Nephron (organoid): ENCODE measurements around the gene VMP1.
"Not testable (repeated sequence)": the region's sequence is repeated elsewhere in the genome, so short reads cannot be mapped to it uniquely, and the experiment has no call there.

ENCODE experiments used
- H3K27ac Mint-ChIP-seq, 3 experiments: 2 replicates each; pipeline ENCODE4 v1.8.0; 2020; ENCODE audit warnings: mixed read lengths in 3 of 3, mild to moderate bottlenecking in 2 of 3, moderate library complexity in 1 of 3
- H3K27me3 Mint-ChIP-seq: 2 replicates; pipeline ENCODE4 v1.8.0; 2021; ENCODE audit warnings: low read depth, mild to moderate bottlenecking, moderate library complexity, mixed read lengths
- H3K36me3 Mint-ChIP-seq: 2 replicates; pipeline ENCODE4 v1.8.0; 2020; ENCODE audit warnings: low read depth, mixed read lengths
- H3K4me1 Mint-ChIP-seq: 2 replicates; pipeline ENCODE4 v1.8.0; 2020; ENCODE audit warnings: mixed read lengths
- H3K4me3 Mint-ChIP-seq, 3 experiments: 2 replicates each; pipeline ENCODE4 v1.8.0; 2020; ENCODE audit warnings: mild to moderate bottlenecking in 3 of 3, mixed read lengths in 3 of 3, moderate library complexity in 2 of 3
- H3K9me3 Mint-ChIP-seq: 2 replicates; pipeline ENCODE4 v1.8.0; 2020; ENCODE audit warnings: mixed read lengths
- CTCF ChIP-seq, 3 experiments: fragments of 200-600 bp; sonication (generic); IDR thresholded peaks; one replicate each; pipeline ENCODE4 v1.5.0; 2021; ENCODE audit warnings: antibody characterized with exemption in 3 of 3; ENCODE audit not compliant: unreplicated experiment in 3 of 3

VMP1 gene

GRCh38 chr17:59756236-59756818 lies 48.9 kb downstream of the VMP1 start:
- Mint-ChIP-seq H3K36me3 (peaks cover 26% of the 10 kb centered on the region), H3K4me3 (no peak overlapping the region), H3K27ac (peak overlapping the region; percentile 83 to 95 (median 94)), H3K27me3 (no peaks in the 10 kb centered on the region), H3K4me1 (peaks cover 26% of the 10 kb centered on the region), H3K9me3 (peaks cover 4% of the 10 kb centered on the region)
- no peak for TF ChIP-seq CTCF (IDR thresholded peaks at IDR 0.05; ENCODE audit: unreplicated experiment in 3 of 3)

GRCh38 chr17:59757043-59757442 lies 49.6 kb downstream of the VMP1 start:
- peaks cover 4% of the 10 kb centered on the region for H3K9me3 Mint-ChIP-seq
- H3K4me1 Mint-ChIP-seq, result peaks cover 33% of the 10 kb centered on the region
- no peaks in the 10 kb centered on the region for H3K27me3 Mint-ChIP-seq
- peak overlapping the region; percentile 83 to 95 (median 94) for H3K27ac Mint-ChIP-seq
- peaks cover 32% of the 10 kb centered on the region for H3K36me3 Mint-ChIP-seq
- no peak for TF ChIP-seq CTCF (IDR thresholded peaks at IDR 0.05; ENCODE audit: unreplicated experiment in 3 of 3)
- H3K4me3 Mint-ChIP-seq, result no peak overlapping the region

GRCh38 chr17:59757470-59757869 lies 50.0 kb downstream of the VMP1 start:
- H3K27me3 Mint-ChIP-seq, result no peaks in the 10 kb centered on the region
- TF ChIP-seq CTCF (IDR thresholded peaks at IDR 0.05; ENCODE audit: unreplicated experiment in 3 of 3), result no peak
- H3K27ac Mint-ChIP-seq, result peak overlapping the region in 1 of 3 experiments; percentile 95
- H3K9me3 Mint-ChIP-seq, result peaks cover 4% of the 10 kb centered on the region
- H3K4me1 Mint-ChIP-seq, result peaks cover 35% of the 10 kb centered on the region
- peaks cover 32% of the 10 kb centered on the region for H3K36me3 Mint-ChIP-seq
- no peak overlapping the region for H3K4me3 Mint-ChIP-seq

- peak overlapping the region in 2 of 3 experiments; percentile 29 to 95 for H3K27ac Mint-ChIP-seq
- no peak for TF ChIP-seq CTCF (IDR thresholded peaks at IDR 0.05; ENCODE audit: unreplicated experiment in 3 of 3)
- peaks cover 32% of the 10 kb centered on the region for H3K36me3 Mint-ChIP-seq
- H3K9me3 Mint-ChIP-seq, result peaks cover 4% of the 10 kb centered on the region
- H3K4me3 Mint-ChIP-seq, result no peak overlapping the region
- H3K27me3 Mint-ChIP-seq, result no peaks in the 10 kb centered on the region
- H3K4me1 Mint-ChIP-seq, result peaks cover 37% of the 10 kb centered on the region
Observed at GRCh38 chr17:59757881-59758385, 50.5 kb downstream of the VMP1 start.

GRCh38 chr17:59758998-59759651 lies 51.7 kb downstream of the VMP1 start:
- peaks cover 32% of the 10 kb centered on the region for H3K36me3 Mint-ChIP-seq
- peaks cover 33% of the 10 kb centered on the region for H3K4me1 Mint-ChIP-seq
- not testable (repeated sequence) for H3K27me3 Mint-ChIP-seq, H3K9me3 Mint-ChIP-seq, H3K4me3 Mint-ChIP-seq, H3K27ac Mint-ChIP-seq

GRCh38 chr17:59760160-59760559 lies 52.7 kb downstream of the VMP1 start:
- no peak overlapping the region for H3K27ac Mint-ChIP-seq
- peaks cover 4% of the 10 kb centered on the region for H3K9me3 Mint-ChIP-seq
- peaks cover 25% of the 10 kb centered on the region for H3K4me1 Mint-ChIP-seq
- H3K36me3 Mint-ChIP-seq, result peaks cover 36% of the 10 kb centered on the region
- no peak for TF ChIP-seq CTCF (IDR thresholded peaks at IDR 0.05; ENCODE audit: unreplicated experiment in 3 of 3)
- H3K4me3 Mint-ChIP-seq, result no peak overlapping the region
- H3K27me3 Mint-ChIP-seq, result no peaks in the 10 kb centered on the region
